Measurements from ENCODE around the gene SNRPA1.

DNA sequence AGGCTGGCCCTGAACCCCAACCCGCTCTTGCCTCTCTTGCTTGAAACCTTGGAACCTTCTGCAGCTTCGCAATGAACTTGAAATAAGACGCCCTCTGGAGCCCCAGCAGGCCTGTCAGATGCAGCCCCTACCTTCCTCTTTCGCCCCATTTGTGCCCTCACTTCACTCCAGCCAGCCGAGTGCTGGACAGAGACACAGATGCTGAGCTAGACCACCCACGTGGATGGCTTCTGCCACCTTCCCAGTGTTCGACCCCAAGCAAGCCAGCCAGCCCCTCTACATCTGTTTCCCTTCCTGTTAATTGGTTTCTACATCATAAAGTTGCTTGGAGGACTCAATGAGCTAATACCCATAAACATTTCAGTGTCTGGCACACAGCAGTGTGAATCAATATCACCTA, 23.8 kb upstream of the SNRPA1 start:
- TF ChIP-seq POLR2AphosphoS5 (IDR thresholded peaks at IDR 0.05) (no peak), CTCF (IDR thresholded peaks at IDR 0.05) (no peak), EP300 (IDR thresholded peaks at IDR 0.05) (no peak), POLR2A (IDR thresholded peaks at IDR 0.05; ENCODE audit: low read depth) (no peak)

Measured in esophagus muscularis mucosa (tissue), 4 donors.